ENCODE measurements around the gene MACROD1.

MACROD1 gene

DNA sequence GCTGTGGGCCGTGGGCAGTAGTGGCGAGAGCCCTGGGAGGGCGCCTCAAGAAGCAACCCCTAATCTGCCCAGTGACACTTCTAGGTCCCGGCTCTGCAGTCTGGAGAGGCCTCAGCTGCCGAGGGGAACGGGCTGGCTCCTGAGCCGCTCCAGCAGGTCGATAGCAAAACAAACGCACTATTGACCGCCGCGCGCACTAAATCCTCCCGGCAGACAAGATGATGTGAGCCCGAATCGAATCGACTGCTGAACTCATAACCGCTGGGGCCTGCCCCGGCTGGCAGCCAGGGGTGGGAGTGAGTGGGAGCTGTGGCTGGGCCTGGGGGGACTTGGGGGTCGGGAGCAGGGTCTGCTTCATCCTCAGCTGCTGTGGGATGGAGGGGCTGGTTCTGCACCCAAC, 94.1 kb downstream of the MACROD1 start:
- DNase-seq = no peak

DNA sequence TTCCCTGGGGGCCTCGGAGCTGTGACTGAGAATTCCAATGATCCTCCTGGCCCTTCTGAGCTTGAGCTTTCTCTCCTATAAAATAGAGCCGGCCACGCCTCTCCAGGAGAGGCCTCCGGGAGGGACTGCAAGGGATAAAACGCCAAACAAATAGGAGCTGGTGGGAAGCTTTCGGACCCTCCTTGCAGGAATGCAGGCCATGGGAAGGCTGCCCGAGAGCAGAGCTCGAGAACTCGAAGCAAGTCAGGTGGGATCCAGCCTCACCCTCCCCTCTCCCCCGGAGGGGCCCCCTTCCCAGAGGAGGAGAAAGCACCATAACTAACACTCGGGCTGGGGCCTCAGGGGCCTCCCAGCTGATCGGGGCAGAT, 95.6 kb downstream of the MACROD1 start:
- DNase-seq = no peak

DNA sequence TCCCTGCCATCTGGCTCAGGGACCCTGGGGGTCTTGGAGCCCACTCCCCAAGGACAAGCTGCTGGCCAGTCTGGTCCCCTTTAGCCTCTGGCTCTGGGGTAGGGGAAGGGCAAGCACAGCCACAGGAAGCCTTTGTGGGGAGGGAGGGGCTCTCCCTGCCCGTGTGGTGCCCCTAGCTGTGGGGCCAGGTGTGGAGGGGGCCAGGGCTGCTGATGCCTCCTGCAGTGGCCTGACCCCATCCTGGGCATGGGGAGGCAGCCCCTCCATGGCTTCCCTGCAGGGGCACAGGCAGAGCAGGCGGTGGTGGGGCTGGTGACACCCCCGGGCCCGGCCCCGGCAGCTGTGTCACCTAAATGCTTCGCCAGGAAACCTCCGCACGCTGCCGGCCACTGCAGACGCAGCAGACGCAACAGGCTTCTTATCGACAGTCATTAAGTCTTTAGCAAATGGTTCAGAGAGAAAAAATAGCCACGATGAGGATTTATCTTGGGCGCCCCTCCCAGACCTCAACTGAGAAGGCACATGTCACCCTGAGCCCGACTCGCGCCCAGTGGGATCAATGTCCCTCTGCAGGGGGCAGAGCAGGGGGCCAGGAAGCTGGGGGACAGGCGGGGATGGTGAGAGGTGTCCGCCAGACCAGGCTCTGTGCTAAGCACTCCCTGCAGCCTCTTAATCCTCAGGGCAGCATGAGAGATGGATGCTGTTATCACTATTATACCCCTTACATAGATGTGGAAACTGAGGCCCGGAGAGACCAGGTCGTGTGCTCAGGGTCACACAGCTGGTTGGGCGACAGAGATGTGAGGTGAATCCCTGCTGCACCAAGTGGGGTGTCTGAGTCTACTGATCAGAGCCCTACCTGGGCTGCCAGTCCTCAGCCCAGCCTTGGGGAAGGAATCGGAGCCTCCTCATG, 96.3 kb downstream of the MACROD1 start:
- no peak for DNase-seq

DNA sequence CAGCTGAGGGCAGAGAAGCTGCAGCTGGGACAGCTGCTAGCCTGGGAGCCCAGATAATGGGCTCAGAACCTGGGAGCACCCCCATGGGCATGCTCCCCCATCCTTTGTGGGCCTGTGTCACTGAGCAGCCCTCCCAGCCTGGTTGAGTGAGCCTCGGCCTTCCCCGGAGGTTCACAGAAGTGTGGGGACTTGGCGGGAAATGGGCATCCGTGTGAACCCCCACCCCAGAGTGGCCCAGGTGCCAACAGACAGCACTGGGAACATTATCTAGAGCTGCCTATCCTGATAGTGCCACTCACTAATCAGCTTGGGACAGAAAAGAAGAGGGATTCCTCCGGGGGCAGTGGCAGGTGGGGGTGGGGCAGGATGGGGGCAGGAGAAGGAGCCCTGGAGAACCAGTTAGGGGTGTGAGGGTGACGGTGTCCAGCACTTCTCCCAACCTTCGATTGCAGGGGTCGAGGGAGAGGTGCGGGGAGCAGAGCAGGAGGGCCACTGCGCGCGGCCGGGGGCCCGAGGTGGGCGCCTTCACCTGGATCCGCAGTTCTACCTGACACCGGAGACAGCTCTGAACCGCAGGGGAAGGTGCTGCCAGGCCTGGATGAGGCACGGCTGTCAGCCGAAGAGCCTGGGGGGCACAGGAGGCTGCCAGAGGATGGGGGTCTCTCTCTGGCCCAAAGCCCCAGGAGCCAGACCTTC, 97.1 kb downstream of the MACROD1 start:
- no peak for DNase-seq

DNA sequence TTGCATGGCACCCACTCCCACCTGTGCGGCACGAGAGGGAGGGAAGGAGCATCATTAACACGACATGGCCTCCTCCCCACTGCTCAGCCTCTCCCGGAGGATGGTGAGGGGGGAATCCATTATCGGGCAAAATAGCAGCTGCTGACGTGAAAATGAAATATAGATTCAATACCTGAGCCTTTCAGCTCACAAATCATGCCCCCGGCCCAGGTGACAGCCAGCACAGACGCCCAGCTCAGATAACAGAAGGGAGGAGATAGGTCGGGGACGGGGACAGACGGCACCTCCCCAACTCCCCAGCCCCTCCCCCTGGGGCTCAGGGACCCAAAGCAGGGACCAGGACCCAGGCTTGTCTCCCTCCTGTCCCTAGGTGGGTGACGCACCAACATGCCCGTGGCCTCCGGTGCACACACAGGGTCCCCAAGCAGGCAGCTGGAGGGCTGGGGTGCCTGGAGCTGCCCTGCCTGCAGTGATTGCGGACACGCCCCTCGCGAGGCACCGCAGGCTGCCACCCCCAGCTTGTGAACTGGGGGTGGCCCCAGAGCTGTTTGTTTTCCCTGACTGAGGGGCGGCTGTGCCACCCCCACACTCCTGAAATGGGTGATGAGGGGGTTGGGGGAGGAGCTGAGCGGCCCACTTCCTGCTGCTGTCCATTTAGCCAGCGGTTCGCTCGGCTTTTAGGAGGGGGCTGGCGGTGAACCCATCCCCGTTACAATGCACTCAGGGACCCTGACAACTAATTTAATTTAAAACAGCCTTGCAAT, 98.5 kb downstream of the MACROD1 start:
- DNase-seq = no peak

DNA sequence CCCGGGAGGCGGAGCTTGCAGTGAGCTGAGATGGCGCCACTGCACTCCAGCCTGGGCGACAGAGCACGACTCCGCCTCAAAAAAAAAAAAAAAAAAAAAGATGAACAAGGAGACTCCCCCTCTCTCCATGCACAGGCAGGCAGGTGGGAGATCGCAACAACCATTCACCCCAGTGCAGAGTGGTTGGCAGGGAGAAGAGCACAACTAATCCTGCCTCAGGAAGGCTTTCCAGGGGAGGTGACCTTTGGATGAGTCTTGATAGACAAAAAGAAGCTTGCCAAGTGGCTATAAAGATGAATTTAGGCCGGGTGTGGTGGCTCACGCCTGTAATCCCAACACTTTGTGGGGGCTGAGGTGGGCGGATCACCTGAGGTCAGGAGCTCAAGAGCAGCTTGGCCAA, 100.2 kb downstream of the MACROD1 start:
- DNase-seq = no peak

DNA sequence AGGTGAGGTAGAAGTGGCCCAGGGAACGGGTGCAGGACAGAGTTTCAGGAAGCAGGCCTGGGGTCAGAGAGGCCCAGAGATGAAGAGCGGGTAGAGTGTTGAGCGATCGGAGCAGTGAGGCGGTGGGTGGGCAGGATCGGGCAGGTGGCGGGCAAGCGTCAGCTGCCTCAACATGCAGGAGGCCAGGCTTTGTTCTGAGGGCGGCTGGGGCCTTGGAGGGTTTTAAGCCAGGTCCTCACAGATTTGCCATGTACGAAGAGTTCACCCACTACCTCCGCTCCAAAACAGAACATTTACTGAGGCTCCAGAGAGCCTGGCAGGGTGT, 100.8 kb downstream of the MACROD1 start:
- no peak for DNase-seq

DNA sequence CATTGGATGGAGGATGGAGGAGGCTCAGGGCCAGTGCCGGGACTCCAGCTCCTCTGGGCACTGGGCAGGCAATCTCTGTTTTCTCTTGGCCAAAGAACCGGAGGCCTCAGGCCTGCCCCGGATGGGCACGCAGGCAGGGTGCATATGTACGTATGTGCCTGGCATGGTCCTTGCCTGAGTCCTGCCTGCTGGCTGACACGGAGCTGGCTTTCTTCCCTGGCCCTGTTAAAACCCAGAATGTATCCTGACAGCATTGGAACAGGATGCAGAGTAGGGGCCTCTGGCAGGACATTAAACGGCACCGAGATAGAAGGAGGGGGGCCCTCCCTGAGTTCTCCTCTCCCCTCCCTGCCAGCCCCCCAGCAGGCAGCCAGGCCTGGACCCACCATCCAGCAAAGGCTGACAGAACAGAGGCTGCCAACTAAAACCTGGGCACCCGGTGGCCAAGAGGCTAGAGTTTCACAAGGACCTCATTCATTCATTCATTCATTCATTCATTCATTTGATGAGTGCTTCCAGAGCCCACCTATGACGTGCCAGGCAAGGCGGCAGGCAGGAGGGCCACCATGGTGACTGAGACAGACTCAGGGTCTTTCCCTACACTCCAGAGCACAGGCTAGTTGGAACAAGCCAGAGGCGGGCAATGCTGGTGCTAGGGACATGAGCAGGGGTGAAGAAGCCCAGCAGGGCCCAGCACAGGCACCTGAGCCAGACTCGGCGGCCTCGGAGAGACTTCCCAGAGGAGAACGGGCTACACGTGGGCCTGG, 101.4 kb downstream of the MACROD1 start:
- DNase-seq = no peak

DNA sequence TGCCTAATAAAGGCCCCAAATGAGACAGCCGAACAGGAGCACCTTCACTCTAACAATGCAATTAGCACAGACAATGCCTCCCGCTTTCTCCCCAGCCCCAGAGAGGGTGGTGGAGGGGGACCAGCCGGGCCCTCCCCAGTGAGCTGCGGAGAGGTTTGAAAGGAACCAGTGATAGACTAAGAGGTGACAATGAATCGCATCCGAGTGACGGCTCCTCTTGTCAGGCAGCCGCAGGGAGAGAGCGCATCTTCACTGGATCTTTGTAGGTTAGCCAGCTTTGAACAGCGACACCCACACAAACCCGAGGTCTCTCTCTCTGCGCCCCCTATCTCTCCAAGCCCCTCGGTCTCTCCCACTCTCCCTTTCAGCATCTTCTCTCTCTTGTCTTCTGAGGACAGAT, 102.1 kb downstream of the MACROD1 start:
- no peak for DNase-seq

DNA sequence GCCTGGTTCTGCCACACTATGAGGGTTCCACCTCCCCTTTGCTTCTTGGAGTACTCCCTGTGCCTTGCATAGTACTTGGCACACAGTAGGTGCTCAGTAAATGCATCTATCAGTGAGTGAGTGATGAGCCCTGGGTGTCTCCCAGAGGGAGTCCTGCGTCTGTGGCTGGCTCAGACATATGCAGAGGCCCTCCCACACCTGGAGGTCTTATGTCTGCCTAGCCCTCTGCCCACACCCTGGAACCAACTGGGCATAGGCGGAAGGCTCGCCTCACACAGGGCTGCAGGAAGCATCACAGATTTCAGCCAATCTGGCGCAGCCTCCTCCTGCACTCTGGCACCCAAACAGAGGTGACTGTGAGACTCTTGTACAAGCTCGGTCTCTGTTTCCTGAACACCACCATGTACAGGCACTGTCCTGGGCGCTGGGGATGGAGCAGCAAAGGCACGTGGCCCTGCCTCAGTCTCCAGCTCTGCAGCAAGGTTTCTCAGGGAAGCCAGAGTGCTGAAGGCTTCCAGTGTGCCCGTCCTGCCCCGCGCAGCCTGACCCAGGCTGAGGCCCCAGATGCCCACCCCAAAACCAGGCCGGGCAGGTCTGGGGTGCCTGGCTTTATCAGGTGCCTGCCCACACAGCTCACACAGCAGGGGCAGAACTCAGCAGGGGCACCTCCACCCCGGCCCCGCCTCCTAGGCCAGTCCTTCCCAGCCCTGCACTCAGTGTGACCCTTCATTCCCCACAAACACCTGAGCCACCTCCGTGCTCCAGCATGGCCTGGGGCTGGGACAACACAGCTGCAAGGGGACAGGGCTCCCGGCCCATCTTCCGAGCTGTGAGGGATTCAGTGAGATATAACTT, 103.5 kb downstream of the MACROD1 start:
- DNase-seq = no peak

DNA sequence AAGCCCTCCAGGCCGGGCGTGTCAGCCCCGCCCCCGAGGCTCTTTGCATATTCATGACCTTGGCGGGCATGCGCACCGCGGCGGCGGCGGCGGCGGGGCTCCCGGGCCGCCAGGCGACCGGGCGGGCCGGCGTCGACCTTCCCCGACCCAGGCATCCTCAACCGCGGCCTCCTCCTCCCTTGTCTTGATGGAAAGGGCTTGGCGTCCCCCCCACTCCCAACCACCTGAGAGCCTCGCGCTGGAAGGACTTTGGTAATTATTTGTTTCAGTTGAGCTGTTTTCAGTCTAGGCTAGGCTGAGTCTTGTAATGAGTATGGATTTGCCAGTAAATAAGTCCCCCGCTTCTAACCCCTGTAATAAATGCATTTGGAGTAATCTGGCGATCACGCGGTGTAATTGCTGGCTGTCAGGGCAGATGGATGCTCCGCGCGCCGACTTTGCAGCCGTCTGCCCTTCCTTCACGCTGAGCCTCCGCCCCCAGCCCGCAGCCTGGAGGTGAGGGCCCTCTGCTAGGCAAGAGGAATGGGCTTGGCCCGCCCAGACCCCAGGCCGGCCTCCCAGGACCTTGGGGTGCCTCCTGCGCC, 105.0 kb downstream of the MACROD1 start:
- DNase-seq = peak; percentile 85

DNA sequence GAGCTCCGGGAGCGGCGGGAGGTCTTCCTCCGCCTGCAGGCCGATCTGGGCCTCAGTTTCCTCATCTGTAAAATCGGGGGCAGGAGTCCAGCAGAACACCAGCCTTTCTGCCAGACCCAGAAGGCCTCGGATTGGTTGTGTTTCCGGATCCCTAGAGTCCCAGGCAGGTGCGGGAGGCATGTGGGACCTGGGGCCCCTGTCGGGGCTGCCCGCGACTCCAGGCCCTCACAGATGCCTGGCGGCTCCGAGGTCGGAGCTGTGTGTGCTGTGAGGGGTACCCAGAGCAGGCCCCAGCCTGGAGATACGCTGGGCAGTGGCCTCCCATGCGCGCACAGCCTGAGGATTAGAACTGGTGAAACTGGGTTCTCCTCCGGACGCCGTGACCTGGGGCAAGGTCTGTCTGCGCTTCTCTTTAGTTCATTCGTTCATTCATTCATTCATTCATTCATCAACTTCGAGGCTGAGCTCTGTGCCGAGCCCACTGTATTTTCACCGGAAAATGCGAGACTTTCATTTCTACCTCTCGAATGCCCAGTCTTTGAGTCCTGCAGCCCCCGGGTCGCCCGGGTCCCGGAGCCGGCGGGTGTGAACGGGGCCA, 105.6 kb downstream of the MACROD1 start:
- no peak for DNase-seq

DNA sequence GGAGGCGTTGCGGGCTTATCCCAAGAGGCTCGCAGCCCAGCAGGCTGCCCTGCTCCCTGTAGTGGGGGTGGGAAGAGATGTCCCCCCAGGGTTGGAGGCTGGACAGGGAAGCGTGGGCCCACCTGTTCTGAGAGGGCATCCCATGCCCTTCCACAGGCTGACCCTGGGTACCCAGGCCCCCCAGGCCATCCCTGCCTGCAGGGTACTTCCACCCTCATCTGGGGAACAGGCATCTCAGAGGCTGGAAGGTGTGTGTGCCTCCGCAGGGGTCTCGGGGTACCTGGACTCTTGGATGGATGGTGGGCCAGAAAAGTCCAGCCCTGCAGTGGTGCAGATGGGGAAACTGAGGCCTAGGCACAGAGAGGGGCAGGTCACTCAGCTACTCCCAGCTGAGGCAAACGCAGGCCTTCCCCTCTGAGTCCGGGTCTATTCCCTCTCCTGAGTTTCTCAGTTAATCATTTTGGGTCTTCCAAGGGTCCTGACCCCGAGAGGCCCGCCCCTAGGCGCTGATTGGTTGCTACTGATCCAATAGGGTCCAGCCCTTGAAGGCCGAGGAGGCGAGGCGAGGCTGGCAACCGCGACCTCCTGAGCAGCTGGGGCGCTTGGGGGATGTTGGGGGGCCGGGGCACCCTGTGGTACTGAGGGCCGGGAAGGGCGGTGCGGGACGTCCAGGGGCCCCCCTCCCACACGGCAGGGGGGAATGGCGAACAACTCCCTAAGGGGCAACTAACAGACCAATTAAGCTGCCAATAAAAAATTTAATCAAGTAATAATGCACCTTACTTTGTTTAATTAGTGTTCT, 106.4 kb downstream of the MACROD1 start:
- no peak for DNase-seq

DNA sequence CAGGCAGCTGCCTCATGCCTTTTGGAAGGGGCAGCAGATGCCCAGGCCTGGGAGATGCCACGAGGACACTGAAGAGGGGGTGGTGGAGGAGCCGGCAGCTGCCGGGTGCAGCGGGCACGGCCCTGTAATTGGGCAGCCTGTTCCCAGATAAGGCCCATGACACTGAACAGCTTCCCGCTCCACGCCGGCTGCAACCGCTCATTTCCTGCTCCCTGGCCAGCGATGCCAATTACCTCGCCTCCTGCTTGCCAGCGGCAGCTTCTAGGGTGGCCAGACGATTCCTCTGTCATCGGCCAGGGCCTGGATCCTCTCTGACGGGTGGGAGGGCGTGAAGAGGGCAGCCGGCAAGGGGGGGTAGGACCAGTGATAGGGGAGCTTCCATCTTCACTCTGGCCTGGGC, 107.4 kb downstream of the MACROD1 start:
- DNase-seq = no peak

DNA sequence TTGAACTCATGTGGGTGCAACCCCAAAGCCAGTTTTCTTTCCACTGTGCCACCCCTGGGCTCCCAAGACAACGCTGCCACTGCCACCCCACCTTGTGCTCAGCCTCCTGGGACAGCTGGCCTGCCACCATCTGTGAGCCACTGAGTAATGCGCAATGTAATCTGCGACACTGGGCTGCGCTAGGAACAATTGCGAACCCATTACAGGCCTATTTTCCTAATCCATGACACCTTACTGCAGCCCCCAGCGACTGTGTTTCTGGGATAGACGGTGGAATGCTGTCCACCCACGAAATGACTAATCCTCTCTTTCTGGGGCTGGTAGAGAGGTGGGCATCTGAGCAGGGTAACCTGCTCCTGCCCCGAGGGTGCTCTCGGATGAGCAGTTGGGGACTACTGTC, 108.0 kb downstream of the MACROD1 start:
- no peak for DNase-seq

DNA sequence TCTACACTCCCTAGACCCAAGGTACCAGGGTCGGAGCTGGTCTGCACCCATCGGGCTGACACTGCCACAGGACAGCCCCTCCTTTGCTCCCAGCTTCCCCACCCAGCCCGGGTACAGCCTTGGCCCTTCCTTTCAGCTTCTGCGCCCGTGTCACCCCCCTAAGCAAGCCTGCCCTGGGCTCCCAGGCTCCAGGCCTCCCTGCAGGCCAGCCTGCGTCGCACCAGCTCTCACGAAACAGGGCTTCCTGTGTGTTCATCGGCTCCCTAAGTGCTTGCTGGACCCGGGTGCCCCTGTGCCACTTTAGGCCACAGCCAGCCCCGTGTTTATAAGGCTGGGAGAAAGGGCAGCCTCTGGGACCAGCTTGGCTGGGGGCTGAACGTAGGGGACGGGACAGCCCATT, 109.1 kb downstream of the MACROD1 start:
- DNase-seq = no peak

DNA sequence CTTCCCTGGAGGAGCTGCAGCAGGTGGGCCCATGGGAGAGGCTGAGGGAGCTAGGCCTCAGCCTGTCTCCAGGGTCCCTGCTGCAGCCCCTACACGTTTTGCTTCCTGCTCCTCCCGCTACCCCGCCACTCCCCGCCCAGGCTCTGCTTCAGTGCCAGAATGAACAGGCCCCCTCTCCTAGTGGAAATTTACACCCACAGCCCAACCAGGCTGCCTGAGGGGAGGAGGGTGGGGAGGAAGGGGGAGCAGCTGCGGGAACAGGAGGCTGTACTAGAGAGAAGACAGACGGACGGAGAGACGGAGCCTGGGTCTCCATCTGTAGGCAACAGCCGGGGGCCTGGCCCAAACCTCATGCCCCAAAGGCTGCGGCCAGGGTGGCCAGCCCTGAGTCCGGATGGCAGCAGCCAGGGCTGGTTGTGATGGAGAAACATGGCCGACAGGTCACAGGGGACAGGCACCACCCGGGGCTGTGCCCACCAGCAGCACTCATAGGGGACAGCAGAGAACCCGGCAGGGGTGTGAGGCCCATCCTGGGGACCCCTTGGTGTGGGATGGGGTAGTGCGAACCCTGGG, 109.6 kb downstream of the MACROD1 start:
- DNase-seq = no peak

DNA sequence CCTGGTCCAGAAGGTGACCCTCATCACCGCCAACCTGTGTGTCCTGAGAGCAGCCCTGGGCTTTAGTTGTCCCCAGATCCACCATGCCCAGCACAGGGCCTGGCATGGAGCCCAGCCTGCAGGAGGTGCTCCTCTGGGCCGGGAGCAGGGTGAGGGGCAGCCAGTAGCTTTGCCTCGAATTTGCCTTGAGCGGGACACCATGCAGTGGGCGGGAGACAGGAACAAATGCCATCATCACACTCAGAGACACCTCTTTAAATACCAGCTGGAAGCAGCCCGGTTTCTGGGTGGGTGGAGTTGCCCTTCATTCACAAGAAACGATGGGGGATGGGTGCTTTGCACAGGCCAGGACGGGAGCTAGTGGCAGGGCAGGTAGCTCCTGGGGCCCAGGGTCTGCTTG, 110.8 kb downstream of the MACROD1 start:
- DNase-seq = no peak

DNA sequence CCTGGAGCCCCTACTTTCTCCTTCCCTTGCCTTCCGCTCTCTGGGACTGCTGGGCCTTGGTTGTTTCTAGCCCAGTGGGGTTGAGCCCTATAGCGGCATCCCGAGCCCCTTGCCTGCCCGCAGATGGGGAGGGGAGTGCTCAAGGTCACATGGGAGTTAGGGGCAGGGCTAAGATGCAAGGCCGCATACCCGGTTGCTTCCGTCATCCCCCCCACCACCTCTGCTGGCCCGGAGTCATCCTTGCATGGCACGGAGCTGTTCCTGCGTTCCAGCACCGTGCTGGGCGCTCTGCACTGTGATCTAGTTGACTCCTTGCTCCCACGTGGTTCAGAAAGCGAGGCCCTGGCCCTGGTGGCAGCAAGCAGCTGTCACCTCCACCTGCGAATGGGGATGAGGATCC, 112.2 kb downstream of the MACROD1 start:
- DNase-seq = no peak
